NCI-H526 treated with DMSO at 0.1 percent for 48 hours (cell line): ENCODE measurements around the gene SMPD4.
"Not testable (repeated sequence)": the region's sequence is repeated elsewhere in the genome, so short reads cannot be mapped to it uniquely, and the experiment has no call there.

Source experiments
- DNase-seq: peaks from one replicate; lab custom pipeline; 2025; lab: John Stamatoyannopoulos, UW

The SMPD4 gene

DNA sequence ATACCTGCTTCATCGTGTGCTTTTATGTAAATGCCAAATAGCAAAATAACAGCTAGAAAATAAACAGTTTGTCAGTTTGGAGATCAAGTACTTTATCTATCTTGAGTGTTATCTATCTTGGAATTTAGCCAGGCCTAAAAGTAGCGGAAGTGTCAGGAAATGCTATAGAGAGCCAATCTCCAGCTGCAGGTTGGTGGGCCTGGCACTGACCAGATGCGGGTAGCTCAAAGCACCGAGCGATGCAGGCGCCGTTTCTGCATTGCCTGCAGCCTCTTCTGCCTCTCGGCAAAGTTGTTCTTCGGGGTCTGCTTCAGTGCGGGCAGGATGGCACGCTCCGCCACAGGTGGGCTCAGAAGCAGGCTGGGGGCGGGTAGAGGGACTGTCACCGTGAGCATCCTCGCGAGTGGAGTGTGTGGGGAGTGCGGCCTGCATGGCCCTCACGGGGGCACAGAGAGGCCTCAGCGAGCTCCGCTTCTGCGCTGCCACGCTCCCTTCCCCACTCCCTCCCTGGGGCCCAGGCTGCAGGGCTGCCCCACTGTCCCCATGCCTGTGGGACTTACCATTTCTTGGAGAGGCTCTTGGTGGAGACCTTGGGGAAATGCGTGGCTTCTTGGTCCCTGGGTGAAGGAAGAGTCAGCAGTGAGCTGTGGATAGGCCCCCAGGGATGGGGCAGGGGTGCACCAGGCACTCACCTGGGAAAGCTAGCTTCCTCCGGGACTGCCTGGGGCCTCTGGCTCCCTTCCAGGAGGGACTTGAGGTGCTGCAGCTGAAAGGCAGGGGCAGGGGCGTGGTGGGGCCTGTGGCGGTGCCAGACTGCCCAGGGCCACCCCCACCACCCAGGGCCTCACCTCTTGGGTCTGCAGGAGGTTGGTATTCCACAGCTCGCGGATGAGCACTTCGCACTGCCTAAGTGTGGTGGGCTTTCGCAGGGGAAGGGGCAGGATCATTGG is 41.8 kb downstream of the SMPD4 start:
- not testable (repeated sequence) for DNase-seq

DNA sequence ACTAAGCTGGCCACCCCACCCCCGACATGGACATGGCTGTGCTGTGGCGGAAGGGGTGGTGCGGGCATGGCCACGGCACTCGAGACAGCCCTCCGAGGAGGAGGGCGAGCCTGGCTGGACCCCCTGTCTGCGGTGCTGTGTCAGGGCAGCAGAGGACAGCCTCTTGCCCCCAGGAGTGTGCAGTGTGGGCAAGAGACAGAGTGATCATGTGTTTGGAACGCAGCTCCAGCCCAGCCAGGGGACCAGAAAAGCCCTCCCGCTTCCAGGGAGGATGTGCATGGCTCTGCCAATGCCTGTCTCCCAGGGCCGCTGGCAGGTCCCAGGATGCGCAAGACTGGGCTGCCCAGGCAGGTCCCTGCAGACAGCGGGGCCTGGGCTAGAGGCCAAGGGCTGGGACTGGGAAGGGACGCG is 42.6 kb downstream of the SMPD4 start:
- DNase-seq: not testable (repeated sequence)

DNA sequence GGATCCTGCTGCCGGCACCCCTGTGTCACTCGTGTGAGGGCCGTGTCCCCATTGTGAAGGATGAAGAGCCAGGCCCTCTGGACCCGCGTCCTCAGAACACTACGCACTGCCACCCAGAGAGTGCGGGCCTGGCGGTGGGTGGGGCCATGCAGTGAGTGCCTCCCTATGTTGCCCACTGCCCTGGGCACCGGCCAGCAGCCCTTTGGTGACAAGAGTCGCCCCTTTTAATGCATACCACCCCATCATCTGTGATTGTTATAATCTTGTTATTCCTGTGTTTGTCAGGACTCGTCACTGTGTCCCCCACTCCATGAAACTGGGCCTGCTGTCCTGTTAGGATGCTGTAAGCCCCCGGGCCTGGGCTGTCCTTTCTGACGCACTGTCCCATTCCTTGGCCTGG is 43.1 kb downstream of the SMPD4 start:
- not testable (repeated sequence) for DNase-seq

DNA sequence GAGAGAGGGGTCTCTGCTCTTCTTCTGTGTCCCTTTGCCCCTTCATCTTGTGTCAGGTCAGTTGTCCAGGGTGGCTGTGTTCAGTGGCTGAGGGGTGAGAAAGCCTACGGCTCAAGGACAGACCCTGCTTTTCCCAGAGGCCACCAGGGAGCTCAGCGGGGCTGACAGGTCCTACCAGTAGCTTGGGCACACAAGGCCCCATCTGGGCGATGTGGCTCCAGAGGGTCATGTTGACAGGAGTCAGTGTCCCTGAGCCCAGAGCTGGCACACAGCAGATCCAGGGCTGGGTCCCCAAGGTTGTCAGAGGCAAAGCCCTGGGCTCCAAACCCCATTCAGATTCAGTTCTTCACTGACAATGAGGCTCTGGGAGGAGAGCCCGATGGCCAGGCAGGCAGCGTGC is 44.3 kb downstream of the SMPD4 start:
- not testable (repeated sequence) for DNase-seq

DNA sequence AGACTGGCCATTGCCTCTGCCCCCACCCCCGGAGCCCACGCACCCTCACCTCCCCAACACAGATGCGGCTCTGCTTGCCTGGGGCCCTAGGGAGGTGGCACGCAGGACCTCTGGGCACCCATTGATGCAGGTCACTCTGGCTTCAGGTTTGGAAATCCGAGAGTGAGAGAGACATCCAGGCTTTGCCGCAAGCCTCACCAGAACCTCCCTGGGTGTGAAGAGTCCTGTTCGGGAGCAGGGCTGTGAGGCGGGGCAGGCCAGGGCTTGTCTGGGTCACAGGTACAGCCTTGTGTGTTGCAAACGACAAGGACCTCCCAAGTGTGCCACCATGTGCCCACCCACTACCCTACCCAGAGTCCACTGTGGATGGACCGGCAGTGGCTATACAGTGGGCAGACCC is 44.9 kb downstream of the SMPD4 start:
- DNase-seq: not testable (repeated sequence)

DNA sequence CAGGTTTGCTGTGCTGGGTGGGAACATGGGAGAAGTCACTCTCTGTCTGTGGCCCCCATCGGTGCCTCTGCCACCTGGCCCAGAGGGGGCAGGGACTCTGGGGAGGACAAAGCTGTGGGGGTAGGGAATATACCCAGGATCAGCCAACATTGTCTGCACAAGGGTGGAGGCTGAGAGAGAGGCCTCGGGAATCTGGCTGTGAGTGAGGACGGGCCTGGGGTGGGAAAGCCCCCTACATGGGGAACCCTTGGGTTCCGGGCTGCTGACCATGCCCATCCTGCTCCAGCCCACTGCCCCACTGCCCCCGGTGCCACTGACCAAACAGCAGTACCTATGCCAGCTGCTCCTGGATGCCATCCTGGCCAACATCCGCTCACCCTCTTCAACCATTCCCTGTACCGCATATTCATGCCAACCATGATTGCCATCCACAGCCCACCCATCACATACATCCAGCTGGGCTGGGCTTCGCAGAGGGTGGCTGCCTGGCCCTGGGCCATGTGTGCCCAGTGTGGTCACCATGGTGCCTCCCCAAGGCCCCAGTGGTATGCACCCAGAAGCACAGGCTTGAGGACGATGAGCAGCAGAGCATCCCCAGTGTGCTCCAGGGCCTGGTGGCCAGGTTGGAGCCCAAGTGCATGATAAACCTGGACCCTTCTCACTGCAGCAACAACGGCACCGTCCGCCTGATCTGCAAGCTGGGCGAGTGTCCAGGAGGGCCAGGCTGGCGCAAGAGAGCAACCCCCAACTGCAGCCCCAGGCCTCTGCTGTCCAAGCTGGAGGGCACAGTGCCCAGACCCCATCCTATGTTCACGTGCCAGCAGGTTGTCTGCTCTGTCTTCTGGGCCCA is 45.5 kb downstream of the SMPD4 start:
- no peak for DNase-seq

DNA sequence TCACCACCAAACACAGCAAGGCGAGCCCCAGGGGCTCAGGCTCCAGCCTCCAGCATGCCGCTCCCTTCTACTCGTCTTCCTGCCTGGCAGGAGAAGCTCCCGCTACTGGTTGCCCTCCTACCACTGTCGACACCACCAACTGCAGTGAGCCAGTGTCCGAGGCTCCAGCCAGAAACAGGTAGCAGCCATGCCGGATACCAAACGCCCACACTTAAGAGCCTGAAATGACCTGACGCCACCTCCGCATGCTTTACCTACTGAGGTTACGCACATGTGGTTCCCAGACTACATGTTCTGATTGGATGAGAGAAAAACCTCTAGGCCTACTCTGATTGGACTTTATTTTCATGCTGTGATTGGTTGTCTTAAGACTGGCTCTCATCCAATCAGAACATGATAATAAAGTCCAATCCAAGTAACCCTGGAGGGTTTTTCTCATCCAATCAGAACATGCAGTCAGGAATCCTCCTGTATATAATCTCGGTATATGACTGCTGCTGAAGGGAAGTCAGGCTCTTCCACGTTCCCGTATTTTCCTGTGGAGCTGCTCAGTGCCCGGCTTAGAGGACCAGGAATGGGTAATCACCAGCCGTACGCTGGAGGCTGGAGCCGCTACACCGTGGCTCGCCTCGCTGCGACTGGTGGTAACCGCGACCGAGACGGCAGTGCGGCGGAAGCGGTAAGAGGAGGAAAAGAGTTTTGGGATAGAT is 52.1 kb downstream of the SMPD4 start, which contains the start of gene POTEF:
Gene POTEF (minus strand): TSS at position 103 of the 710 bp plus-strand sequence. CDS start 8,707 bp downstream, outside the sequence.
- not testable (repeated sequence) for DNase-seq

DNA sequence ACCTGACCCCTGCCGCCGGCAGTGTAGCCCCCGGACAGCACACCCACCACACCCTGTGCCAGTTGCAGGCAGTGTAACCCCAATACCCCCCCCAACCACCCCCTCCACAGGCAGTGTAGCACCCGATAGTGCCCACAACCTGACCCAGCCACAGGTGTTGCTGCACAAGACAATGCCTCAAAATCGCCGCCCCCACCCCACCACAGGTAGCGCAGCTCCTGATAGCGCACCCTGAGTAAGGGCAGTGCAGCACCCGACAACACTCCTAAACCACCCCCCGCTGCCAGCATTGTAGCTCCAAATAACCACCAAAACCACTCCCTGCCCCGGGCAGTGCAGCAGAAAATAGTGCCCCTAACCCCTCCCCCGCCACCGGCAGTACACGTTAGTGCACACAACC is 52.9 kb downstream of the SMPD4 start:
- not testable (repeated sequence) for DNase-seq

DNA sequence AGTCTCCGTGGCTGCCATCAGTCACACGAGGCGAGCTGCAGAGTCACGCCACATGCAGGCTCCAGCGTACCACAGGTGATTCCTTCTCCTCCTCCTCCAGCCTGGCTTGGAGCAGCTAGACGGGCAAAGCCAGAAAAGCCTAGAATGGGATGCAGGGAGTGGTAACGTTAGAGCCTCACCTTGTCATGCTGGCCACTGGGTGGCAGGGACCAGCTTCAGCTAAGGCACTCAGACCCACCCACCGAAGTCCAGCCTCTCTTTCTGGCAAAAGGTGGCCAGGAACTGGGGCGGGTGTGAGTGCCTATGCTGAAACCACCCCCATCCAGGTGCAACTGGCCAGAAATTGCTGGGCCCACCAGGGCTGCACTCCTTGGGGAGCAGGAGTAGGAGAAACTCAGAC is 53.7 kb downstream of the SMPD4 start:
- DNase-seq: not testable (repeated sequence)

DNA sequence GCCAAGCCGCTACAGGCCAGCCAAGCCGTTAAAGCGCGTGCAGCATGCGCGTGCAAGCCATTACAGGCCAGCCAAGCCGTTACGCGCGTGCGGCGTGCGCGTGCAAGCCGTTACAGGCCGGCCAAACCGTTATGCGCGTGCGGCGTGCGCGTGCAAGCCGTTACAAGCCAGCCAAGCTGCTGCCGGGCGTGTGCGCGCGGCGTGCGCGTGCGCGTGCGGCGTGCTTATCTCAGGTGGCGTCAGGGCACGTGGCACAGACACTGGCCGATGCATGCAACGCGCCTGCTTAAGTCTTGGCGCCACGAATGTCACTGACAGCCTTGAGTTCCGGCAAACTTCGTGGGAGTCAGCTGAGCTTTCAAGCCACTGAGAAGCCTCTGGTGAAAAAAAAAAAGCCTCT is 60.5 kb downstream of the SMPD4 start:
- not testable (repeated sequence) for DNase-seq

DNA sequence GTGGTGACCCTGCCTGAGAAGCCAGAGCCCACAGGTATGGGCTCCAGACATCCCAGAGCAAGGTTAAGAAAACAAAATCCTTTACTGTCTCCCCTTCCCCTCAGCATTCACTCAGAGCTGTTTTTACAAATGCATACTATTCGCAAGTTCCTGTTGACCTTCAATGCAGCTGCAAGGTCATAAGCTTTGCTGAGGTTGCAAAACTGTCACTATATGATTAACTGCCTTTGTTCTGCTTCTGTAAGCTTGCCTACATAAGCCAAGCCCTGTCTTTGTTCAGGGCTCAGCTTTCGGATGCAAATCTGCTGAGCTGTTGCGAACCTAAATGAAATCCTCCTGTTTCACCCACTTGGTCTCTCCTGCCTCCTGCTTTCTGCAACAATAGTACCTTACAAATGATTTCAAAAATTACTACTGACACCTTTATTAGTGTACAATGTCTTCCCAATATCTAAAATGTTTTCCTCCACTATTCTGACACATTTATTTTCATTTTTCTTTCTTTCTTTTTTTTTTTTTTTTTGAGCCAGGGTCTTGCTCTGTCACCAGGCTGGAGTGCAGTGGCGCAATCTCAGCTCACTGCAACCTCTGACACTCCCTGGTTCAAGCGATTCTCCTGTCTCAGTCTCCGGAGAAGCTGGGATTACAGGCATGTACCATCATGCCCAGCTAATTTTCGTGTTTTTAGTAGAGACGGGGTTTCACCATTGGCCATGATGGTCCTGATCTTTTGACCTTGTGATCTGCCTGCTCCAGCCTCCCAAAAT is 78.6 kb downstream of the SMPD4 start:
- not testable (repeated sequence) for DNase-seq
